Stimulated activated CD4-positive, alpha-beta T cell treated with anti-CD3 and anti-CD28 coated beads, Interleukin-4, amount 100 ng/mL, for 1 hour (primary cell): ENCODE results near the gene SLC27A5.

Experiments used
- DNase-seq: peaks from one replicate; pipeline ENCODE4 v3.0.0-alpha.2; 2020

The SLC27A5 gene, protein sequence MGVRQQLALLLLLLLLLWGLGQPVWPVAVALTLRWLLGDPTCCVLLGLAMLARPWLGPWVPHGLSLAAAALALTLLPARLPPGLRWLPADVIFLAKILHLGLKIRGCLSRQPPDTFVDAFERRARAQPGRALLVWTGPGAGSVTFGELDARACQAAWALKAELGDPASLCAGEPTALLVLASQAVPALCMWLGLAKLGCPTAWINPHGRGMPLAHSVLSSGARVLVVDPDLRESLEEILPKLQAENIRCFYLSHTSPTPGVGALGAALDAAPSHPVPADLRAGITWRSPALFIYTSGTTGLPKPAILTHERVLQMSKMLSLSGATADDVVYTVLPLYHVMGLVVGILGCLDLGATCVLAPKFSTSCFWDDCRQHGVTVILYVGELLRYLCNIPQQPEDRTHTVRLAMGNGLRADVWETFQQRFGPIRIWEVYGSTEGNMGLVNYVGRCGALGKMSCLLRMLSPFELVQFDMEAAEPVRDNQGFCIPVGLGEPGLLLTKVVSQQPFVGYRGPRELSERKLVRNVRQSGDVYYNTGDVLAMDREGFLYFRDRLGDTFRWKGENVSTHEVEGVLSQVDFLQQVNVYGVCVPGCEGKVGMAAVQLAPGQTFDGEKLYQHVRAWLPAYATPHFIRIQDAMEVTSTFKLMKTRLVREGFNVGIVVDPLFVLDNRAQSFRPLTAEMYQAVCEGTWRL

DNA sequence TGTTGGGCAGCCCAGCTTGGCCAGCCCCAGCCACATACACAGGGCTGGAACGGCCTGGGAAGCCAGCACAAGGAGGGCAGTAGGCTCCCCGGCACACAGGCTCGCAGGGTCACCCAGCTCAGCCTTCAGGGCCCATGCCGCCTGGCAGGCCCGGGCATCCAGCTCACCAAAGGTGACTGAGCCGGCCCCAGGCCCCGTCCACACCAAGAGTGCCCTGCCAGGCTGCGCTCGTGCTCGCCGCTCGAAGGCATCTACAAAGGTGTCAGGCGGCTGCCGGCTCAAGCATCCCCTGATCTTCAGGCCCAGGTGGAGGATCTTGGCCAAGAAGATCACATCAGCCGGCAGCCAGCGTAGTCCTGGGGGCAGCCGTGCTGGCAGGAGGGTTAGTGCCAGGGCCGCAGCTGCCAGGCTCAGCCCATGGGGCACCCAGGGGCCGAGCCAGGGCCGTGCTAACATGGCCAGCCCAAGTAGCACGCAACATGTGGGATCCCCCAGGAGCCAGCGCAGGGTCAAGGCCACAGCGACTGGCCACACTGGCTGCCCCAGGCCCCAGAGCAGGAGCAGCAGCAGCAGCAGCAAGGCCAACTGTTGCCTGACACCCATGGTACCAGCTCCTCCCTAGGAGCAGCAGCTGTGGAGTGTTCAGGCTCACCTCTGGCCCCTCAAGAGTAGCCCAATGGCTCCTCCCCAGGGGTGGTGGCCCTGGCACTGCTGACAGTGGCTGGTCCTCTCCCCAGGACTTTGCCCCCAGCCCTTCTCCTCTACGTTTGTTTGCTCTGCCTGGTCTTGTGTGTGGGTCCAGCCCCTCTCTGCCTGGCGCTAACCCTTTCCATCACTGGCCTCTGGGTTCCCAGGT is at the start of gene SLC27A5:
TSS of gene SLC27A5 (minus strand) at position 640 of the 856 bp plus-strand sequence. CDS start at position 603, 37 bp downstream.
- no peak for DNase-seq

DNA sequence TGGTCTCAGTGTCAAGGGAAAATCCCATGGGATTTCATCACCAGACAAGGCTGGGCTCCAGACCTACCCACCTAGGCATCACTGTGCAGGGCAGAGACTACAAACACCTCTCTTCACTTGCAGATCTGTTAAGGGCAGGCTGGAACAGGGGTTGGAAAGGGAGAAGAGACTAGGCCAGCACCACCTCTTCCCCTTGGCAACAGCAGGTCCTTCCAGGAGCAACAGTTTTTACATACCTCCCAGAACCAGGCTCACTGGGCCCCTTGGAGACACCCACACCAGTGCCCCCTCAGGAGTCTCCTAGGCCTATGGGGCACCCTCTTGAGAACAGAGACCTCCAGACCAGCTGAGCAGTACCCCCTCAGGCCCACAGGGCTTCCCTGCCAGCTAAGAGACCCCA is 49.1 kb upstream of the SLC27A5 start:
- no peak for DNase-seq

DNA sequence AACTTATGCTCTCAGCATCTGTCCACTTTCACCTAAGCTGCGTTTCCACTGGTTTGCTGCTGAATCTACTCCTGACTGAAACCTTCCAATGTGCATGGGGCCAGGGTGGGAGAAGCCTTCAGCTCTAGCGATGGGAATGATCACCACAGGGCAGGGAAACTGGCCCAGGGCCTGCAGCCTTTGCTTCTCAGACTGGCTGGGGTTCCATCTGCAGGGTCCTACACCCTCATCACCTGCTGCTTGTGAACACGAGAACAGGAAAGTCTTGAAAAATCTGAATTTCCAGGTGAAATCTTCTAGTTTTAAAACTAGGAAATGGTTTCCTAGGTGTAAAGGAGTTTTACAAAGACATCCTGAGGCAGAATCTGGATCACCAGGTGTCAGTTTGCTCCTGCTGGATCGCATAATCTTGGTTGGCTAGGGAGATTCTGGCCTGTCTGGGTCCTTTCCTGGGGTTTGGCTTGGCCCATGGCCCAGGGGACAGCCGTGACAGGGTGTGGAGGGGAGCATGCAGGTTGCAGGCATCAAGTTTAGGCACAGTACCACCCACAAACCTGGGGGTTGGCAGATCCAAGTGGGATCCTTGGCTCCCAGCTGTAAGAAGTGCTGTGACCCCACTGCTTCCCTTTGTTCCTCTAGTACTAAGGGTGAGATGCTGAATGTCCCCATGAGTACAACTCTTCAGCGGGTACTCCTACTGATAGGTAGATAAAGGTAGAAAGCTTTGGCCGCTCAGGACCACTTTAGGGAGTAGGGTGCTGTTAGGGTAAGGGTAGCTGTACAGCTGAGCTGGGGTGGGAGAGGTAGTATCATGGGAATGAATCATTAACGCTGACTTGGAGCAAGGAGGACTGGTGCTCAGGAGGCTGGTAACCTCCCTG is 48.5 kb upstream of the SLC27A5 start:
- DNase-seq = no peak

DNA sequence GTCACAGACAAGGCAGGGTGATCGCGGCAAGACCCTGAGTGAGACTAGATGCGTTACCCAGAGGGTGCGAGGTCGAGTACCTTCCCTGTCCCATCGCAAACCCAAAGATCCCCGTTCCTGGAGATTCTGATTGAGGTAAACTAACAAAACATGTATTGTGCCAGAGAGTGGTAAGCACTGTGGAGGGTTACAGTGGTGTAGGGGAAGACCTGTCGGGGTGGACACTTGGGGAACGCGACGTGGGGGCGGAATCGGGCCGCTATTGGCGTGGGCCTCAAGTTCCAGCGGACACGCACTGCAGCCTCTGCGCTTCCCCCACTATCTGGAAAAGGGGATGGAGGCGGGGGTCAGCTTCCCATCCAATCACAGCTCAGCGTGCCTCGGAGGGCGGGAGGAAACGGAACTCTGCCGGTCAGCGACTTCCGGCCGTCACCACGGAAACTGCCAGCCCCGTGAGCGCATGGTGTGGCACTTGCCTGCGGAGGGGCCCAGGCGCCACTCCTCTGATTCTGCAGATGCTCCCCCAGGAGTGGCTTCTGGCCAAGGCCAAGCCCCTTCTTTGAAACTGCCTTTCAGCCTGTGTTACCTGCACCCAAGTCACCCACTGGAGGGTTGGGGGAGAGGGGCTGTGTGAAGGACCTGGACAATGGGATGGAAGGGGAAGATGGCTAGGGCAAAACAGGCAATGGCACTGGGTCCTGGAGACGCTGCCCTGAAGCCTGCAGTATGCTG is 47.6 kb upstream of the SLC27A5 start:
- peak; percentile 61 for DNase-seq

DNA sequence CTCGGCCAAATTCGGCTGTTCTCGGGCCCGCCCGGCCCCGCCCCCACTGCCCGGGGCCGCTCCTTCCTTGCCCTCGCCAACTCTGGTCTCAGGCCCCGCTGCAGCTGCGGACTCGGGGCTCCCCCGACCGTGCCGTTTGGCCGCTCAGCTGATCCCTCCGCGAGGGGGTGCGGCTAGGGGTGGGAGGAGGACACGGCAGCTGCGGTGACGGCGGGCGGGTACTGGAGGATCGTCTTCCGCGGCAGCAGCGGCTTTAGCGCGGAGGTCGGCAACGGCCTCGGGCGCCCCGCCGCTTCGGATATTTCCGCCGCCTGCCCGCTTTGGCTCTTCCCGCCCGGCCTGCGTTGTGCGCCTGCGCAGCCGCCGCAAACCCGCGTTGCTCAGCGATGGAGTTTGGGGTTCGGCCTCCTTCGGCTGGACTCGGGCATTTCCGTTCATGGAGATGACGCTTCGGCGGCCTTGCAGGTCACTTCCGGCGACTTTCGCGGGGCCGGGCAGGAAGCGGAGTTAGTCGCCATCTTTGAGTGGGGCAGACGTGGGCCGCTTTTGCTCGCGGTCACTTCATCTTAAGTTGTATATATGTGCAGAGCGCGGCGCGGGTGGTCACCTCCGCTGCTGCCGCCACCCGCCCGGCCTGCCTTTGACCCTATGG is 47.0 kb upstream of the SLC27A5 start:
- peak; percentile 100 for DNase-seq

DNA sequence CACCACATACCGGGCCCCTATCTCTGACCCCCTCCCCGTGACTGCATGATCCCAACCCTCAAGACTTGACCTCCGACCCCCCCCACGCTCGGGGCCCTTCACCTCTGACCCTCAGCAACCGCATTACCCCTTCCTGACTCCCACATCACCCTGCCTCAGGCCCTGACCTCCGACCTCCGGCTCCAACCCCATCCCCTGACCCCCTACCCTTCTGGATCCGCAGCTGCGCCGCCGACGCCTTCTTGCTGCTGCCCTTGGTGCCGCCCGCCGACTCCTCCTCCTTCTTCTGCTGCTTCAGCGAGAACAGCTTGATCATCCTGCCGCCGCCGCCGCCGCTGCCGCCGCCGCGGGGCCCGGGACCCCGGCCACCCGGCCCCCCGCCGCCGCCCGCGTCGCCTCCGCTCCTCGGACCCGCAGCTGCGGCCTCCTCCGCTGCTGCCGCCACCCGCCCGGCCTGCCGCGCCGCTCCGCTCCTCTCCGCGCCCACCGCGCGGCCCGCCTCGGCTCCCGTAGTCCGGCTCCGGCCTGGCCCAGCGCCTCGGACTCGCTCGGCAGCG is 46.4 kb upstream of the SLC27A5 start, which contains the start of gene UBE2M:
TSS of gene UBE2M (minus strand) at position 546 of the 557 bp plus-strand sequence. CDS start at position 316, 230 bp downstream.
- DNase-seq = peak; percentile 67

DNA sequence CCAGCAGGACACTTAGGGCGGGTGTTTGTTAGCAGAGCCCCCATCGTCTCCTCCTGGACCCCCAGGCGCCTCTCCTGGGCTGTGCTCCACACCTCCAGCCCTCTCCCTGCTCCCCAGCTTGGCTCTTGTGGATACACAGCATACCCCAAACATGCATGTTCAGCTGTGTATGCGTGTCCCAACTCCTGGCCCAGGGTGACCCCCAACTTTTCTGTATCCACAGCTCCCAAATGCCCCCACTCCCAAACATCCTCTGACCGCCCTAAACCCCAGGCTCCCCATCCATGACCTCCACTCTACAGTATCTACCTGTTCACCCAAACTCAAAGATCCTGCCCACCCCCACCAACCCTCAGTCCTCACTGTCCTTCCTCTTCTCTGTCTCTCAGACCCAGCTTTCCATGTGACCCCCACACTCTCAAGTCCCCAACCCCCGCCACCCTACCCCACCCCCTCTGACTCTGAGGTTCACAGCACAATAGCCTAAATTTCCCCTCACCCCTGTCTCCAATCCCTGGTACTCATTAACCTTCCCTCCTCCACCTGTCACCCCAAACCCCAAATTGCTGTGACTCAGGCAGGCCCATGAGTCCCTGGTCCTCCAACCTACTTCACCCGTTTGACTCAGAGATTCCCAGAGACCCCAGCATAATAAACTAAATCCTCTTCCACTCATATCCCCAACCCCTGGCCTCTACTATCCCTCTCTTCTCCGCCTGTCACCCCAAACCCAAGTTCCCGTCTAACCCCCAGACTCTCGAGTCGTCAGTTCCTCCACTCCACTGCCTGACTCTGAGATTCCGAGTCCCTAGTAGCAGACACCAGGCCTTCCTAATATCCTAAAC is 45.7 kb upstream of the SLC27A5 start:
- DNase-seq = no peak

DNA sequence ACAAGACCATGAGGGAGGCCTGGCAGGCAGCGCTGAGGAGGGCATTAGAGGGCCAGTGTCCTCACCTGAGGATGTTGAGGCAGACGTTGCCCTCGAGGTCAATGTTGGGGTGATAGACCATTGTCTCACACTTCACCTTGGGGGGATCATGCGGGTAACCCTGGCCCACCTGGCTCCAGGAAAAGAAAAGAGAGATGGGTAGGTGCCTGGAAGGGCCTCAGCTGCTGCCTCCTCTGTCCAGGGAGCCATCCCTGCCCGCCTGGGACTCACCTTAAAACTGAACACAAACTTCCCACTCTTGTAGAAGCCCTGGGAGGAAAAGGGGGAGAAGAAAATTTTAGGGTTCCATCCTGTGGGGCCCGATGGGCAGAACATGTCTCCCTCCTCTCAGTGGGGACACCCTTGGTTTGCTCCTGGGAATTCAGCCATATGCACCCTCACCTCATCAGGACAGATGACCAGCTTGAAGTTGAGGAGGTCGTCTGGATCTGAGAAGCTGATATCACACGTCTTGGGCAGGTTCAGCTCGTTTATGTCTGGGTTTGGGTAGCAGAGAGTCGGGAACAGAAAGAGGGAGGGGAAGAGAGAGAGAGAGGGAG is 44.9 kb upstream of the SLC27A5 start:
- DNase-seq = no peak

DNA sequence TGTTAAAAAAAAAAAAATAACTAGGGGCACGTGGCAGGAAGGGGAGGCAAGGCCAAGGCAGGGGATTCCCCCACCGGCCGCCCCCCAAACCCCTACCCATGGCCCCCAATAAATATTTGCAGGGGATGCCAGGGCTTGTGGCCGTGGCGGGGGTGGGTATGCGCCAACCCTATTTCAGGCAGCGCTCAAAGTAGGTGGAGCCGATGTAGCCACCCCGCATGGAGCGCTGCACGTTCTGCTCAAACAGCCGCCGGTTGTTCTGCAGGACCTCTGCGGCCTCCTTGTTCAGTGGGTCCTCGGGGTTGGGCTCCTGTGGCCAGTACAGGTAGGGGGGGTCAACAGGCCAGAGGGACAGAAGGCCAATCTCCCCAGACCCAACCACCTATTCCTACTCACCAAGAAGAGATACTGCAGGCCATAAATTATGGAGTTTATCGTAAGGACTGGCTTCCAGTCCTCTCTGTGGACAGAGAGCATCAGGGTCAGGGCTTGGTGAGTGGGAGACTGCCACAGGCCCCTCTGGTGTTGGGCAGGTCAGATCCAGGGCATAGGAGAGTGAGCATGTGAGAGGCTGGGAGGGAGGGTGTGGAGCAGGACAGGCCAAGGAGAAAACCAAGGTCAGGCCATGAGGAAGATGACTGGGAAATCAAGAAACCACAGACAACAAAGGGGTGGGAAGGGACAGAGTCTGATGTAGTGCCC is 44.3 kb upstream of the SLC27A5 start:
- DNase-seq = no peak

DNA sequence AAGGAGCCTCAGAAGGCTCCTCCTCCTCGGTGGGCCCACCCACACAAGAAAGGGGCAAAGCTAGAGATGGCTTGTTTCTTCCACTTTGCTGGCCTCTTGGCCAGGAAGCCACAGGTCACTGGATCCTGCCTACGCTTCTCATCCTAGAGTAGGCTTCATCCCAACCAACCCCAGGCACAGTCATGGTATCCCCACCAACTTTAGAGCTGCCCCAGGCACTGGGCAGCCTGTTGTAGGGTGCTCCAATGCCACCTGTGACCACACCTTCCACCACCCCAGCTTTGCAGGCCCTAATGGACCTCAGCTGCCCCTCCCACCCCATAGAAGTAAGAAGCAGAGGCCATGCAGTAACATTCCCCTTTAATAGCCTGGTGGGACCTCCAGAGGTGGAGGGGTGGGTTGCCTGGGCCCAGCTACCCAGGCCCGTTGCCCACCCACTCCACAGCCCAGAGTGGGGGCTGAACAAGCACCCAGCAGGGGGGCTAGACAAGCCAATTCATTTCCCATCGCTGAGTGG is 43.6 kb upstream of the SLC27A5 start:
- no peak for DNase-seq

DNA sequence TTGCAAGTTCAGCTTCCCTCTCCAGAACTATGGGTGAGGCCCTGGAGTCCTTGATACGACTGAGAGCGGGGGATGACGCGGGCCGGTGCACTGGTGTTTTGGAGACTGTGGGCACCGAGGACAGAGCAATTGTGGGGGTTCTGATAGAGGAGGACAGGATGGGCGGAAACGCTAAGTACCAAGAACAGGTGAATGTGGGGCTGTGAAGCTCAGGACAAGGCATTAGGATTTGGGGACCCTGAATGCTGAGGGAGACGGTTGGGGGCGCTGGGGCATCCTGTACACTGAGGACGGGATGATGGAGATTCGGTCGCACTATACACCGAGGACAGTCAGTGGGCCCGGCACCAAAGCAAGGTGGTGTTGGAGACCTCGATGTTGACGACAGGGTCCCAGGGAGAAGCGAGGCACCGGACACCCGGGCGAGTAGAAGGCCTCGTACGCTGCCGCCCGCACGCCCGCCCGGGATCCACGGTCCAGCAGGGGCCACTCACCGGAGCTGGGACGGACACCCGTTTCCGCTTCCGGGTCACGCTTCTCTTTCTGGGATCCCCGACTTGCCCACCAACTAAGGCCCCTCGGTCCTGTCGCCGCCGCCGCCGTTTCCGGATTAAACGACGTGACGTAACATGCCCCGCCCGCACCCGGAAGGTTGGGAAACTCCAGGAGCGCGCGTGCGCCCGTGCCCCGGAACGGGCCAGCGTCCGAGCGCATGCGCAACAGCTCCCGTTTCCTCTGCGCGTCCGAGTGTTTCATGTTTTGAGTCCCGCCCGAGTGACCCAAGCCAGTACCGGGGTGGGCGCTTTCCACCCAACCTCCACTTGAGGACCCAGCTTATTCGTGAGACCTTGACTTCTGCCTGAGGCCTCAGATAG is 42.9 kb upstream of the SLC27A5 start, which contains the start of gene CHMP2A:
TSS of gene CHMP2A (minus strand) at position 612 of the 875 bp plus-strand sequence. CDS start 893 bp downstream, outside the sequence.
- DNase-seq = peak; percentile 98

DNA sequence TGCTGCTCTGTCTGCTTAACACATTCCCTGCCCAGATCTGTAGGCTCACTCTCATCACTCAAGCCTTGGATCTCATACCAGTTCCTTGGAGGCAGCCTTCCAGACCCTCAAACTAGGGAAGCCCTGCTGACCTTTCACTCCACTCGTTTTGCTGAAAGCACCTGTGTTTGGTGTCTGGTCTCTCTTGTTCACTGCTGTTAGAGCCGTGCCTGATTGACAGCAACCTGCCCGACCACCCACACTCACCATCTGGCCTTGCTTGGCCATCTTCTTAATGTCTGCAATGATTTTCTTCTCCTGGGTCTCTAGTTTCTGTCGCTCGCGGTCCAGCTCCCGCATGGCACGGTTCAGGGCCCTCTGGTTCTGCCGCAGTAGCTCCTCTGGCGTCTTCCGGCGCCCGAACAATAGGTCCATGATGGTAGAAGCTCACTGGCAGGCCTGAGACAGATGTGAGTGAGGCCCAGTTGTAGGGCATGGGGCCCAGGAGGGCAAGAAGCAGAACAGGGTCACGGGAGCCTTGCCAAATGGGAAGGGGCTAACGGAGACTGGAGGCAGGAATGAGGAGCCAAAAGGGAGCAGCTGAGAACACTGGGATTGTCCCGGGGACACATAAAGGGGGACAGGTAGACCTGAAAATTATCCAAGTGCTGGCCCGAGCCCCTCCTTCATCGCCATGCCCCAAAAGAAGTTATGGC is 42.2 kb upstream of the SLC27A5 start:
- DNase-seq = no peak

DNA sequence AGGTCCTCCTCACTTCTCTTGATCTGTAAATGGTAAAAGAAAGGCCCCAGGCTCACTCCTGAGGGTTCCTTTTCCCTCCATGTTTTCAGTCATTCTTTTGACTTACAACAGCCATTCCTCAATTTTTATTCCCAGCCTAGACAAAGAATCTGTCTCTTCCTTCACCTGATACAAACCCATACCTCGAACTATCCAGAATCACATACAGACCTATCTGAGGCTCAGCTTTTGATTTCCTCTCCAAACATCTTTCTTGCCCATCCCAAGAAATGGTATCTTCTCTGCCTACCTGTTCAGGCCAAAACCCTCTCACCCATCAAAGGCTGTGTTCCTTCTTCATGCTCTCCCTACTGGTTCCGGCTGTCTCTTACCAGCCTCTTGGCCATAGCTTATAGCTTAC is 40.9 kb upstream of the SLC27A5 start:
- DNase-seq = no peak

DNA sequence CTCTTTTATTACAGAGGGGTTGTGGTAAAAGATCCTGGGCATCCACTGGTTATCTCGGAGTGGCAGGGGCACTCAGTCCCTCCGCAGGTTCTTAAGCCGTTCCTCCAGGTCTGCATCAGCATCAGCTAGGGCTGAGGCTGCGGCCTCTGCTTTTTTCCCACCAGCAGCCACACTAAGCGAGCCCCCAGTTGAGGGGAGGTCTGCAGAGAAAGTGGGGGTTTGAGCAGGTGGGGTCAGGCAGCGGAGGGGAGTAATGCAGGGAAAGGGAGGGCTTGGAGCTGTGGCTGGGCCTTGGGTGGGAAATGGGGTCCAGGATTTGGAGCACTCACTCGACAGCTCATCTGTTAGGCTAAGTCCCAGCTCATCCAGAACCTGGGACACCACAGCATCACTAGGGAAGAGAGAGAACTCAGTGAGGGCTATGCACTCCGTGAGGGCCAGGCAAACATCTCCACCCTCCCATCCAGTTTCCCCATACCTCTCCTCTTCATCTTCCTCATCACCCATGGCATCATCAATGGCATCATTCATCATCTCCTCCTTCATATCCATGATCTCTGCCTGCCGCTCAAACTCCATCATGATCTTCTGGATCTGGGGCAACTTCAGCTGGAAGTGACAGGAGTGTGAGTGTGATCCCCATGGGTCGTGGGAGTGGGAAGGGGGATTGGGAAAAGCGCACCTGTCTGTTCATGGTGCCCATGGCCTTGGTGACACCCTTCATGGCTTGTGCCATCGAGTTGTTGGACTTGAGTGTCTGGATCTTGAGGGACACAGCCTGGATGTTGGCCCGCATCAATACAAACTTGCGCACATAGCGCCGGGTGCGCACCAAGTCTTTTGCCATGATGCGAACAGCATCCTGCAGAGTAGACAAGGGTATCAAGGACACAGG is 40.0 kb upstream of the SLC27A5 start:
- no peak for DNase-seq

DNA sequence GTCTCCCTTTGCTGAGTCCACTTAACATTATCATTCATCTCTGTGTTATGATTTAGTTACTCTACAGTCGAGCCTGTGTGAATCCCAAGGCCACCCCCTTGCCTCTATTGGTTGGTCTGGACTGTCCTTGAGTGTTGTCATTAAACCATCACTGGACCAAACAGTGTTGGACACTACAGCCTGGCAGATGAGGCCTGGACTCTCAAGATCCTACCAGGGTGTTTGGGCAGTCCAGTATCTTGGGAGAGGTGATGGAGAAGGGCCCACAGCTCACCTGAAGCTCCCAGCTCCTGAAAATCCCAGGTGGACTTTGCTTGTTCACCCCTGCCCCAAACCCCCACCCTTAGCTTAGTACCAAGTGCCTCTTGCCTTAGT is 39.3 kb upstream of the SLC27A5 start:
- DNase-seq = no peak
